Esophagus squamous epithelium (tissue), 5 donors: Measurements from ENCODE around the gene PCDHGC4. TPM values are rescaled to one million over a fixed set of nuclear protein-coding genes. Genes with fewer than 3 reads are reported as not detected.

Experiments
- DNase-seq: peaks from one replicate; lab custom pipeline; 2025; lab: John Stamatoyannopoulos, UW
- H3K27ac ChIP-seq, 4 donors: fragments of 200-600 bp; sonication (generic); one replicate each; pipeline ENCODE4 v1.5.1; 2016 to 2019; ENCODE audit warnings: mild to moderate bottlenecking in 1 of 4
- H3K27me3 ChIP-seq, 4 donors: fragments of 200-600 bp; sonication (generic); 1 replicate in 3 of 4; 2 replicates in 1 of 4; pipeline versions ENCODE4 v1.5.1 to v1.6.0; 2017 to 2021; ENCODE audit warnings: antibody characterized with exemption in 1 of 4
- H3K36me3 ChIP-seq, 3 donors: fragments of 200-600 bp; sonication (generic); one replicate each; pipeline ENCODE4 v1.5.1; 2016 to 2019
- H3K4me1 ChIP-seq, 3 donors: fragments of 200-600 bp; sonication (generic); one replicate each; pipeline ENCODE4 v1.5.1; 2017 to 2019
- H3K4me3 ChIP-seq, 4 donors: fragments of 200-600 bp; sonication (generic); 1 replicate in 3 of 4; 2 replicates in 1 of 4; pipeline ENCODE4 v1.5.1; 2016 to 2019; ENCODE audit warnings: mild to moderate bottlenecking in 2 of 4, moderate library complexity in 1 of 4
- H3K9me3 ChIP-seq, 3 donors: fragments of 200-600 bp; sonication (generic); one replicate each; pipeline ENCODE4 v1.5.1; 2016 to 2019
- POLR2A ChIP-seq, 4 donors: fragments of 450-650 bp; IDR thresholded peaks; one replicate each; pipeline ENCODE4 v1.6.1; 2017; ENCODE audit warnings: antibody characterized with exemption in 4 of 4, mild to moderate bottlenecking in 4 of 4, moderate library complexity in 3 of 4
- WGBS, 2 donors: methylation state at CpG; one replicate each; pipeline ENCODE4 v1.1.5; 2018; 5-methylcytosine and 5-hydroxymethylcytosine counted together
- intact Hi-C: fragments of 100-400 bp; cut with DNase I; formaldehyde crosslinking; loops from one replicate; pipeline ENCODE4 v1.15.0; 2022
- total RNA-seq, 4 donors: library from RNA; depleted of rRNA; stranded (reverse); fragments of >200 nt; gene quantifications; one replicate each; pipeline ENCODE4 v1.1.0, GENCODE V29; 2016
- TF ChIP-seq, protein P1 (sequence below), 6 experiments: fragments of 450-650 bp in 4 of 6; fragments of 200-600 bp in 2 of 6; sonication (generic) in 2 of 6; IDR thresholded peaks; one replicate each; pipeline ENCODE4 v1.5.1; 2016 to 2019; ENCODE audit warnings: antibody characterized with exemption in 6 of 6, mild to moderate bottlenecking in 4 of 6, moderate library complexity in 4 of 6
- donor health status: DM: yes; HTN: yes; CAD: no.

Gene PCDHGC4
- total RNA-seq, 4 donors from 2014 or later: 0.21 to 3.3 (median 2.1) TPM

DNA sequence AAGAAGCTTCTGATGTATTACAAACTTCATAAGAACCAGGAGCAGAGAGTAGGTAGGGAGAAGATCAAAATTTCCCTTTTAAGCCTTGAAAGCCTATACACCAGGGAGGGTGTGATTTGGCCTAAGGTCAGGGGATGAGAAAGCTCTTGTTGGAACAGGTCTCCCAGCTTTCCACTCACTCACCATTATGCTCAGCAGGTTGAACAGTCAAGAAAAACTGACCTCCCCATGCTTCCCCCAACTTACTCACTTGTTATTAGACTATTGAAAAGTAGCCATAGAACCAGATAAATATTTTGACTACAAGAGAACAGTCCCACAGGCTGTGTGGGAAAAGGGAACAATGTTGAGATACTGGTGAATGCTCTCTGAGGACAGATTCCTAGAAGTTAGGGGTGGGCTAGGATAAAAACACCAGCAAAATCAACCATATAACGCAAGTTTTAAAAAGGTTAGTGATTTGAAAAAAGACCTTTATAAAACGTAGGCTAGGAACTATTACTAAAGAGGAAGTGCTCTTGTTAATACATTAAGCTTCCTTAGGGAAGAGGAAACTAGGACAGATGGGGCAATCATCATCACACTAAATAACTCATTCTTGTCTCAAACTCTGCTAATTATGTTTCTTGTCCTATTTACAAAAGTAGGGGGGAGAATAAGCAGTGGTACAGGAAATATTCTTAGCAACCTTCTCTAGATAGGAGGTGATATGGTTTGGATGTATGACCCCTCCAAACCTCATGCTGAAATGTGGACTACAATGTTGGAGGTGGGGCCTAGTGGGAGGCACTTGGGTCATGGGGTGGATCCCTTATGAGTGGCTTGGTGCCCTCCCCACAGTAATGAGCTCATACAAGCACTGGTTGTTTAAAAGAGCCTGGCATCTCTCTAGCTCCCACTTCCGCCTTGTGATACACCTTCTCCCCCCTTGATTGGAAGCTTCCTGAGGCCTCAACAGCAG lies 35.1 kb downstream of the PCDHGC4 start:
- Histone ChIP-seq H3K4me3 (no peak overlapping the region), H3K4me1 (peaks cover 20 to 99% (median 80%) of the 10 kb centered on the region in 3 donors), H3K9me3 (no peaks in the 10 kb centered on the region), H3K36me3 (peaks cover 0 to 65% (median 11%) of the 10 kb centered on the region in 3 donors), H3K27ac (peak overlapping the region; percentile 83 to 95 (median 90)), H3K27me3 (no peaks in the 10 kb centered on the region)
- WGBS, 2 donors: 64 to 69% methylated on average over 3 of the region's 3 CpGs
- no peak for TF ChIP-seq POLR2A (IDR thresholded peaks at IDR 0.05)
- TF ChIP-seq, protein P1, sequence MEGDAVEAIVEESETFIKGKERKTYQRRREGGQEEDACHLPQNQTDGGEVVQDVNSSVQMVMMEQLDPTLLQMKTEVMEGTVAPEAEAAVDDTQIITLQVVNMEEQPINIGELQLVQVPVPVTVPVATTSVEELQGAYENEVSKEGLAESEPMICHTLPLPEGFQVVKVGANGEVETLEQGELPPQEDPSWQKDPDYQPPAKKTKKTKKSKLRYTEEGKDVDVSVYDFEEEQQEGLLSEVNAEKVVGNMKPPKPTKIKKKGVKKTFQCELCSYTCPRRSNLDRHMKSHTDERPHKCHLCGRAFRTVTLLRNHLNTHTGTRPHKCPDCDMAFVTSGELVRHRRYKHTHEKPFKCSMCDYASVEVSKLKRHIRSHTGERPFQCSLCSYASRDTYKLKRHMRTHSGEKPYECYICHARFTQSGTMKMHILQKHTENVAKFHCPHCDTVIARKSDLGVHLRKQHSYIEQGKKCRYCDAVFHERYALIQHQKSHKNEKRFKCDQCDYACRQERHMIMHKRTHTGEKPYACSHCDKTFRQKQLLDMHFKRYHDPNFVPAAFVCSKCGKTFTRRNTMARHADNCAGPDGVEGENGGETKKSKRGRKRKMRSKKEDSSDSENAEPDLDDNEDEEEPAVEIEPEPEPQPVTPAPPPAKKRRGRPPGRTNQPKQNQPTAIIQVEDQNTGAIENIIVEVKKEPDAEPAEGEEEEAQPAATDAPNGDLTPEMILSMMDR (IDR thresholded peaks at IDR 0.05): no peak
- intact Hi-C loops: loop anchor here (5.0 to 10.0 kb wide), 2 partner anchors 37 to 105 kb away; partner anchors contain the start of genes PCDHGA10 and PCDHGB7
- DNase-seq: no peak

DNA sequence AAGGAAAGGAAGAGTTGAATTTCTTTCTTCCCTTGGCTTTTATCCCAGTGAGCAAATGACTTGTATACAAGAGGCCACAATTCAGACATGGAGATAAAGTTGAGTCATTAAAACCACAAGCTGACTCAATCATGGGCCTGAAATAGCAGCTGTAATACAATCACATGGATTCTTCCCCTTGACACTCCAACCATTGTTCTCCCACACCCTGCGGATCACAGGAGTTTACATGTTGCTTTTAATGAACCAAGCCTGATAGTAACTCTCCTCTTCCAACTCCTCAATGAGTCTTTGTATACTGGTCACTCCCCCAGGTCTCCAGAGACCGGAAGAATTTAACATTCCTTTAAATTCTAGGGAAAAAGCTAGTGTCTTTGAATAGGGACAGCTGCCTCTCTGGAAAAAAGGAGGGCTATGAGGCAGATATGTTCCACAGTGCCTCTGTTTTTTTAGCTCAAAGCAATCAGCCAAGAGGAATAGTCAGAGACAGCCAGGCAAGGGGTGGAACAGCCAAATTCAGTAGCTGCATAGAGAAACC lies 36.5 kb downstream of the PCDHGC4 start:
- TF ChIP-seq, protein P1 (IDR thresholded peaks at IDR 0.05): peak in 1 of 6 experiments; percentile 26
- no peak for TF ChIP-seq POLR2A (IDR thresholded peaks at IDR 0.05)
- DNase-seq: no peak
- Histone ChIP-seq H3K4me1 (peaks cover 20 to 97% (median 66%) of the 10 kb centered on the region in 3 donors), H3K27me3 (no peaks in the 10 kb centered on the region), H3K27ac (peak overlapping the region; percentile 83 to 95 (median 90)), H3K4me3 (no peak overlapping the region), H3K9me3 (no peaks in the 10 kb centered on the region), H3K36me3 (peaks cover 2 to 67% (median 11%) of the 10 kb centered on the region in 3 donors)
- intact Hi-C loops: loop anchor here (5.0 to 10.0 kb wide), 2 partner anchors 36 to 107 kb away; partner anchors contain the start of genes PCDHGA10 and PCDHGB7
- WGBS, 2 donors: 7 to 15% methylated on average over 2 of the region's 2 CpGs

DNA sequence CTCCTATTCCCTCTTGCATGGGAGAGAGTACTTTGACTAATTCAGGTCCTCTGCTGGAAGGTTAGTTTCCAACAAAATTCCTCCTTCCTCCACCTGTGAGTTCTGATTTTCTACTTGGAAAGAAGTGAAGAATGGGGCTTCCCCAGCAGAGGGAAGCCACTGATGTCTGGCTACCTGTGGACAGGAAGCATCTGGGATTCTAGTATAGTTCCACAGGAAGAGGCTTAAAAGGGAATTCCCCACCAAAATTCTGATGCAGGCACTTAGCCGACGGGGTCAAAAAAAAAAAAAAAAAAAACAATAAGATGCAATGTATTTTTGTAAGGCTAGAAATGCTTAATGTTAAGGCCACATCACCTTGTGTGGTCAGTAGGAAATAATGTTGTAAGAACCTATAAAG lies 37.5 kb downstream of the PCDHGC4 start:
- no peaks in the 10 kb centered on the region for H3K27me3 ChIP-seq
- H3K36me3 ChIP-seq: peaks cover 3 to 67% (median 3%) of the 10 kb centered on the region in 3 donors
- H3K9me3 ChIP-seq: no peaks in the 10 kb centered on the region
- TF ChIP-seq POLR2A (IDR thresholded peaks at IDR 0.05): no peak
- TF ChIP-seq, protein P1 (IDR thresholded peaks at IDR 0.05): no peak
- intact Hi-C loops: loop anchor here (5.0 to 10.0 kb wide), 2 partner anchors 35 to 108 kb away; partner anchors contain the start of genes PCDHGA10 and PCDHGB7
- no peak for DNase-seq
- peaks cover 20 to 87% (median 62%) of the 10 kb centered on the region in 3 donors for H3K4me1 ChIP-seq
- no peak overlapping the region for H3K4me3 ChIP-seq
- peak overlapping the region; percentile 83 to 95 (median 90) for H3K27ac ChIP-seq
- WGBS, 2 donors: 5 to 27% methylated on average over 2 of the region's 2 CpGs

DNA sequence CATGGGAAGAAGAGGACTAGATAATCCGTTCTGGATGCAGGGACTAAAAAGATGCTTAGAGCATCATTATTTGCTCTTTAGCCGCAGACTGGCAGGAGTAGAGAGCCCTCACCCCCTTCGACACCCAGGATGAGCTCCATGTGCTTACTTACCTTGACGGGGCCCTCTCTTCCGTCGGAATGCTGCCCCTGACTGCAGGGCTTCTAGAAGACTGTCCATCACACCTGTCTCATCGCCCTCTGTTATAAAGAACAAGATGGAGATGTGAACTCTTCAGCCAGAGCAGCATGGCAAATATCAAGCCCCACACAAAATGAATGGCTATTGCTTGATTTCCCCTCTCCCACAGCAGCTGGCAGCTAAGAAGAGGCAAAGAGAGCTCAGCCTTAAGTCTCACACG lies 39.2 kb downstream of the PCDHGC4 start:
- 85 to 98% methylated on average over 8 of the region's 8 CpGs for WGBS, 2 donors
- Histone ChIP-seq H3K4me1 (peaks cover 27 to 81% (median 53%) of the 10 kb centered on the region in 3 donors), H3K36me3 (peaks cover 3 to 70% (median 6%) of the 10 kb centered on the region in 3 donors), H3K27me3 (no peaks in the 10 kb centered on the region), H3K9me3 (no peaks in the 10 kb centered on the region), H3K4me3 (peak overlapping the region in 1 of 4 donors; percentile 12), H3K27ac (peak overlapping the region in 3 of 4 donors; percentile 73 to 82 (median 75))
- TF ChIP-seq, protein P1 (IDR thresholded peaks at IDR 0.05): no peak
- TF ChIP-seq POLR2A (IDR thresholded peaks at IDR 0.05): no peak
- intact Hi-C loops: loop anchor here (5.0 to 10.0 kb wide), 2 partner anchors 33 to 109 kb away; partner anchors contain the start of genes PCDHGA10 and PCDHGB7
- DNase-seq: no peak
